K562 (cell line): Measurements from ENCODE around the gene MKS1. TPM values are rescaled to one million over a fixed set of nuclear protein-coding genes. Genes with fewer than 3 reads are reported as not detected.

Experiments used
- ARID1B ChIP-seq: fragments of 450-650 bp; IDR thresholded peaks from 2 replicates; pipeline ENCODE4 v1.6.1; 2016; ENCODE audit warnings: antibody characterized with exemption, mild to moderate bottlenecking, inconsistent platforms
- ATF7 ChIP-seq: fragments of 450-650 bp; IDR thresholded peaks from 2 replicates; pipeline ENCODE4 v1.7.1; 2014; ENCODE audit warnings: mild to moderate bottlenecking, moderate library complexity
- BCL6 ChIP-seq: fragments of 250-450 bp; sonication (Bioruptor Pico); IDR thresholded peaks from 2 replicates; pipeline ENCODE4 v1.4.0; 2020
- E2F6 ChIP-seq, 2 experiments: IDR thresholded peaks; 2 replicates each; pipeline ENCODE4 v1.6.1; 2011; ENCODE audit warnings: borderline replicate concordance in 1 of 2, control low read depth in 1 of 2, low read depth in 1 of 2, low read length in 1 of 2, mild to moderate bottlenecking in 1 of 2, mixed read lengths in 1 of 2, moderate library complexity in 1 of 2; ENCODE audit not compliant: insufficient read depth in 1 of 2, insufficient read length in 1 of 2, poor library complexity in 1 of 2, severe bottlenecking in 1 of 2; ENCODE audit errors: extremely low read depth in 1 of 2
- HDAC2 ChIP-seq: fragments of 450-650 bp; IDR thresholded peaks from 2 replicates; pipeline ENCODE4 v1.6.1; 2016; ENCODE audit warnings: mild to moderate bottlenecking
- KDM4B ChIP-seq, 2 experiments: fragments of 450-650 bp in 1 of 2; sonication (generic) in 1 of 2; IDR thresholded peaks; 2 replicates each; pipeline ENCODE4 v1.6.1; 2016 to 2017; ENCODE audit warnings: borderline replicate concordance in 2 of 2, antibody characterized with exemption in 1 of 2, low read depth in 1 of 2, mild to moderate bottlenecking in 1 of 2
- MGA ChIP-seq: fragments of 450-650 bp; IDR thresholded peaks from 2 replicates; pipeline ENCODE4 v1.6.1; 2016; ENCODE audit warnings: mild to moderate bottlenecking, moderate library complexity
- NONO ChIP-seq, 2 experiments: fragments of 200-400 bp in 1 of 2; fragments of 450-650 bp in 1 of 2; formaldehyde crosslinking in 1 of 2; IDR thresholded peaks; 2 replicates each; pipeline ENCODE4 v1.6.1; 2017; ENCODE audit warnings: low read depth in 2 of 2, mild to moderate bottlenecking in 2 of 2, moderate library complexity in 2 of 2, low read length in 1 of 2
- NRF1 ChIP-seq, 2 experiments: fragments of 450-650 bp; IDR thresholded peaks in 1 of 2; conservative IDR thresholded peaks in 1 of 2; 2 replicates each; pipeline ENCODE4 v1.6.1; 2014; ENCODE audit warnings: mild to moderate bottlenecking in 2 of 2
- PYGO2 ChIP-seq: fragments of 450-650 bp; IDR thresholded peaks from 2 replicates; pipeline ENCODE4 v1.6.1; 2016; ENCODE audit warnings: mild to moderate bottlenecking, missing genetic modification characterization, moderate library complexity, missing compliant biosample characterization
- RCOR1 ChIP-seq, 2 experiments: IDR thresholded peaks; 2 replicates each; pipeline ENCODE4 v1.6.1; 2012; ENCODE audit warnings: low read depth in 2 of 2, low read length in 2 of 2, borderline replicate concordance in 1 of 2, improper control_type of control experiment in 1 of 2
- SMAD4 ChIP-seq: fragments of 250-450 bp; sonication (Bioruptor Pico); conservative IDR thresholded peaks from 2 replicates; pipeline ENCODE4 v1.8.0; 2021; ENCODE audit warnings: inconsistent platforms, mild to moderate bottlenecking, moderate library complexity
- TAF7 ChIP-seq: fragments of 450-650 bp; IDR thresholded peaks from 2 replicates; pipeline ENCODE4 v1.6.1; 2016; ENCODE audit warnings: missing genetic modification characterization, missing compliant biosample characterization
- ZC3H11A ChIP-seq: IDR thresholded peaks from 2 replicates; pipeline ENCODE4 v1.6.1; 2012; ENCODE audit warnings: low read depth, low read length, improper control_type of control experiment
- polyA plus RNA-seq, 8 experiments: library from polyadenylated mRNA; depleted of rRNA in 4 of 8; stranded (reverse) in 5 of 8; unstranded in 3 of 8; fragments of >200 nt; fragmentation: Nextera tagmentation in 2 of 8; fragmentation: Illumina TruSeq in 1 of 8; extraction: Ambion mirVana in 2 of 8; extraction: Trizol in 1 of 8; gene quantifications; 2 replicates each; pipeline versions ENCODE4 v1.2.1 to v1.2.3, GENCODE V29; 2011 to 2014; ENCODE audit warnings: inconsistent platforms in 1 of 8, missing spikeins in 1 of 8
- total RNA-seq, 7 experiments: library from RNA; depleted of rRNA in 6 of 7; stranded (reverse); fragments of >200 nt in 6 of 7; fragmentation: Illumina TruSeq in 2 of 7; extraction: Trizol in 2 of 7; gene quantifications; 2 replicates each; pipeline versions ENCODE4 v1.2.1 to v1.2.3, GENCODE V29; 2011 to 2021; ENCODE audit warnings: low replicate concordance in 1 of 7
- TF ChIP-seq, protein P1 (sequence below): sonication (generic); formaldehyde crosslinking; IDR thresholded peaks from 2 replicates; pipeline ENCODE4 v1.8.0; 2022; ENCODE audit warnings: missing genetic modification reagents, mild to moderate bottlenecking, moderate library complexity, borderline replicate concordance

MKS1 gene
- total and polyA plus RNA-seq, 9 of the 15 experiments (the other 6 are each of a cell fraction or from before 2014, with no cell fraction given), result 16.3 to 31.0 (median 25.9) TPM

DNA sequence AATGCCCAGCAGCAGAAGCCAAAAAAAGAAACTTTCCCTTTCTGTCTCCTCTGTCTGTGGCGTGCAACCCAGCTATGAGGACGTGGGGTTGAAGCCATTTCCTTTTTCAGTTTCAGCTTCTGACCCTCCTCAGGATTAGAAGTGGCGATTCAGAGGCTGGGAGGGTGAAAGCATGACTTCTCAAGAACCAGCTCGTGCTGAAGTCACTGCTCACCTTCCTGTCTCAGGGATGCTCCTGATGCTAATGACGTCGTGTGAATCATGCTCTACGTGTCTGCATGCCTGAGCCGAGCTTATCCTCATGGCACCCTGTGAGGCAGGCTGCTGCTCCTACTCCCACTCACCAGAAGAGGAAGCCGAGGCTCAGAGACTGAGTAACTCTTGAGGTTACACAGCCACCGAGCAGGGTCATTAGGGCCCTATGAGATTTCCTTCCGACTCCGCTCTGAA is 13.7 kb upstream of the MKS1 start (continued):
- TF ChIP-seq E2F6 (IDR thresholded peaks at IDR 0.05; ENCODE audit: borderline replicate concordance in 1 of 2, extremely low read depth in 1 of 2, insufficient read depth in 1 of 2, insufficient read length in 1 of 2, low read depth in 1 of 2, low read length in 1 of 2, poor library complexity in 1 of 2, severe bottlenecking in 1 of 2) (peak; percentile 24 to 28), NRF1 (conservative IDR thresholded peaks at IDR 0.05 in 1 of 2, IDR thresholded peaks at IDR 0.05 in 1 of 2) (peak; percentile 24; a peak in 2 of 4 replicates), ZC3H11A (no peak), KDM4B (IDR thresholded peaks at IDR 0.05; ENCODE audit: borderline replicate concordance in 2 of 2, low read depth in 1 of 2) (no peak), MGA (peak; percentile 88), TAF7 (tag) (no peak), HDAC2 (0 out of 2 replicates have a peak, but pooled peaks have one; percentile 18), ARID1B (peak; percentile 27; the same call in 1 of the 2 replicates), NONO (IDR thresholded peaks at IDR 0.05; ENCODE audit: low read depth in 2 of 2, low read length in 1 of 2) (no peak), BCL6 (CRISPR knock-in tag) (no peak), RCOR1 (IDR thresholded peaks at IDR 0.05; ENCODE audit: borderline replicate concordance in 1 of 2, low read depth in 2 of 2, low read length in 2 of 2) (peak in 1 of 2 experiments; percentile 75; a peak in 2 of 4 replicates), SMAD4 (CRISPR knock-in tag) (no peak), ATF7 (peak; percentile 66), PYGO2 (no peak)
- TF ChIP-seq, protein P1, sequence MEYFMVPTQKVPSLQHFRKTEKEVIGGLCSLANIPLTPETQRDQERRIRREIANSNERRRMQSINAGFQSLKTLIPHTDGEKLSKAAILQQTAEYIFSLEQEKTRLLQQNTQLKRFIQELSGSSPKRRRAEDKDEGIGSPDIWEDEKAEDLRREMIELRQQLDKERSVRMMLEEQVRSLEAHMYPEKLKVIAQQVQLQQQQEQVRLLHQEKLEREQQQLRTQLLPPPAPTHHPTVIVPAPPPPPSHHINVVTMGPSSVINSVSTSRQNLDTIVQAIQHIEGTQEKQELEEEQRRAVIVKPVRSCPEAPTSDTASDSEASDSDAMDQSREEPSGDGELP (CRISPR knock-in tag), result peak; percentile 30; the same call in 1 of the 2 replicates
